Neuron (in vitro differentiated cells): ENCODE measurements around the gene PACS1.

Source experiments
- H2AFZ ChIP-seq: one replicate; pipeline ENCODE4 v1.6.1; 2013; ENCODE audit warnings: low read depth, mild to moderate bottlenecking, inconsistent platforms, low read length, moderate library complexity
- H3K27me3 ChIP-seq: one replicate; pipeline ENCODE4 v1.6.1; 2013; ENCODE audit warnings: low read length; ENCODE audit not compliant: insufficient read depth
- H3K36me3 ChIP-seq: one replicate; pipeline ENCODE4 v1.6.1; 2013; ENCODE audit warnings: low read length; ENCODE audit not compliant: insufficient read depth
- H3K4me1 ChIP-seq: one replicate; pipeline ENCODE4 v1.6.1; 2013; ENCODE audit warnings: low read length; ENCODE audit not compliant: insufficient read depth
- H3K4me3 ChIP-seq: 2 replicates; pipeline ENCODE4 v1.5.1; 2013; ENCODE audit warnings: mild to moderate bottlenecking, low read length, moderate library complexity
- H3K9me3 ChIP-seq: one replicate; pipeline ENCODE4 v1.6.1; 2013; ENCODE audit warnings: low read length

Gene PACS1

GRCh38 chr11:66133216-66133775 lies 63.2 kb downstream of the PACS1 start:
- peaks cover 5% of the 10 kb centered on the region for H3K4me1 ChIP-seq
- no peak overlapping the region for H3K4me3 ChIP-seq
- no peaks in the 10 kb centered on the region for H3K27me3 ChIP-seq
- no peaks in the 10 kb centered on the region for H3K36me3 ChIP-seq
- no peaks in the 10 kb centered on the region for H3K9me3 ChIP-seq
- no peak overlapping the region for H2AFZ ChIP-seq

- Histone ChIP-seq H2AFZ (no peak overlapping the region), H3K4me3 (no peak overlapping the region), H3K9me3 (no peaks in the 10 kb centered on the region), H3K36me3 (no peaks in the 10 kb centered on the region), H3K4me1 (no peaks in the 10 kb centered on the region), H3K27me3 (no peaks in the 10 kb centered on the region)
These were observed 66.7 kb downstream of the PACS1 start for GRCh38 chr11:66136752-66137123.

DNA sequence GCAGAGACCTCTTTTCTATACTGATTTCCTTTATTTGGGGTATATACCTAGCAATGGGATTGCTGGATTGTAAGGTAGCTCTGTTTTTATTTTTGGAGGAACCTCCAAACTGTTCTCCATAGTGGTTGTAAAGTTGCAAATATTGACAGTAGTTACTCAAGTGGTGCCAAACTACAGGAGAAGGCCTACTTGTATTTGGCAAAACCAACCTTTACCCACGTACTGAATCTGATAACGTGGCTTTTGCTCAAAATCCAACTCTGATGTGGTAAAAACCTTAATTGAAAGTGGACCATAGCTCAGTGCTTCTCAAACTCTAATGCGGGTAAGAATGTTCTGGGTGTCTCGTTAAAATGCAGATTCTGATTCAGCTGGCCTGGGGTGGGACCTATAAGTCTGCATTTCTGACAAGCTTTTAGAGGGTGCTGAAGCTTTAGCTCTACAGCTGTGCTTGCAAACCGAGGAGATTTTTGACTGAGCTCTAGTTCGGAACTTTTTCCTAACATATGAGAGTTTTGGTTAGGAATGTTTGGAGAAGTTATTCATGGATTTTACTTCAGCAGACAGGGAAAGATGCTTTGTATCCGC lies 69.8 kb downstream of the PACS1 start:
- Histone ChIP-seq H3K27me3 (no peaks in the 10 kb centered on the region), H3K4me1 (no peaks in the 10 kb centered on the region), H3K9me3 (no peaks in the 10 kb centered on the region), H2AFZ (no peak overlapping the region), H3K36me3 (no peaks in the 10 kb centered on the region), H3K4me3 (no peak overlapping the region)

DNA sequence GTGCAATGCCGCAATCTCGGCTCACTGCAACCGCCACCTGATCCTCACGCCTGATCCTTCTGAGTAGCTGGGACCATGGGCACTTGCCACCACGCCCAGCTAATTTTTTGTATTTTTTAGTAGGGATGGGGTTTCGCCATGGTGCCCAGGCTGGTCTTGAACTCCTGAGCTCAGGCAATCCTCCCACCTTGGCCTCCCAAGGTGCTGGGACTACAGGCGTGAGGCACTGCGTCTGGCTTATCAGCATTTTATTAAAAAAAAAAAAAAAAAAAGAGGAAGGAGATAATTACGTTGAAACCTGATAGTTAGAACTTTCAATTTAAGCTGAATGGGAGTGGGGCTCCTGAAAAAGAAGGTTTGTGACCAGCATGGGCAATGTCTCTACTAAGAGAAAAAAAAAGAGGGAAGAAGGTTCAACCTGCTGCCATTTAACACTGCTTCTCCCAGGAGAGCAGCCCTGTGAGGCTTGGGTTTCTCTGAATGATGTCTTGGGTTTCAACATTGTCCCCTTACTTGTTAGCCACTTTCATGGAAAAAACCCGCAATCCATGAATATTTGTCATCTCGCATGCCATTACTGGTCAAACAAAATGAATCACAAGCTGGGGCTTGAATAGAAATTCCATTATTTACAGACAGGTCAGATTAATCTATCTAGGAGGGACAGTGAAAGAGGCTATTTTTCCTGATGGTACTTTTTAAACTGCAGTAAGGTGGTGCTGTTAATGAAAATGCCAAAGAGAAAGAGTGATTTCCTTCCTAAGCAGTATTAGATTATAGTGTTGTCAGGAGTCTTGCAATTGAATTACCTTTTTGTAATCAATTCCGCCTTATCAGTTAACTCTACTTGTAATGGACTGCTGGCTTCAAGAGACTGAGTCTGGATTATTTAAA lies 72.5 kb downstream of the PACS1 start:
- Histone ChIP-seq H3K27me3 (no peaks in the 10 kb centered on the region), H3K4me3 (no peak overlapping the region), H2AFZ (no peak overlapping the region), H3K4me1 (no peaks in the 10 kb centered on the region), H3K9me3 (peaks cover 3% of the 10 kb centered on the region), H3K36me3 (no peaks in the 10 kb centered on the region)

GRCh38 chr11:66143264-66143566 lies 73.1 kb downstream of the PACS1 start:
- H3K36me3 ChIP-seq: no peaks in the 10 kb centered on the region
- H2AFZ ChIP-seq: no peak overlapping the region
- peaks cover 3% of the 10 kb centered on the region for H3K9me3 ChIP-seq
- H3K4me1 ChIP-seq: no peaks in the 10 kb centered on the region
- H3K27me3 ChIP-seq: no peaks in the 10 kb centered on the region
- H3K4me3 ChIP-seq: no peak overlapping the region

- H3K4me1 ChIP-seq: no peaks in the 10 kb centered on the region
- H3K36me3 ChIP-seq: no peaks in the 10 kb centered on the region
- H2AFZ ChIP-seq: no peak overlapping the region
- peaks cover 3% of the 10 kb centered on the region for H3K9me3 ChIP-seq
- no peak overlapping the region for H3K4me3 ChIP-seq
- no peaks in the 10 kb centered on the region for H3K27me3 ChIP-seq
These were observed 74.1 kb downstream of the PACS1 start for GRCh38 chr11:66143996-66144678.

- H3K27me3 ChIP-seq: no peaks in the 10 kb centered on the region
- no peaks in the 10 kb centered on the region for H3K36me3 ChIP-seq
- no peak overlapping the region for H3K4me3 ChIP-seq
- no peaks in the 10 kb centered on the region for H3K4me1 ChIP-seq
- H3K9me3 ChIP-seq: peaks cover 3% of the 10 kb centered on the region
- H2AFZ ChIP-seq: no peak overlapping the region
These were observed 76.0 kb downstream of the PACS1 start for GRCh38 chr11:66146074-66146473.

DNA sequence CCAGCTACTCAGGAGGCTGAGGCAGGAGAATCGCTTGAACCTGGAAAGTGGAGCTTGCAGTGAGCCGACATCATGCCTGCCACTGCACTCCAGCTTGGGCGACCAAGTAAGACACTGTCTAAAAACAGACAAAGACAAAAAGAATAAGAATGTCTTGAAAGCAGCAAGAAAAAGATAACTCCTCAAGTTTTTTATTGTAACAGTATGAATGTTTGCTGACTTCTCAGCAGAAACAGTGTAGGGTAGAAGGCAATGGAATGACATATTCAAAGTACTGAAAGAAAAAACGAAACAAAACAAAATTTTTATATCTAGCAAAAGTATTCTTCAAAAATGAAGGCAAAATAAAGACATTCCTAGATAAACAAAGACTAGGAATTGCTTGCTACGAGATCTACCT lies 76.9 kb downstream of the PACS1 start:
- Histone ChIP-seq H3K27me3 (no peaks in the 10 kb centered on the region), H2AFZ (no peak overlapping the region), H3K9me3 (peaks cover 3% of the 10 kb centered on the region), H3K4me1 (no peaks in the 10 kb centered on the region), H3K36me3 (no peaks in the 10 kb centered on the region), H3K4me3 (no peak overlapping the region)

- H3K4me1 ChIP-seq: no peaks in the 10 kb centered on the region
- no peak overlapping the region for H3K4me3 ChIP-seq
- H3K9me3 ChIP-seq: peaks cover 6% of the 10 kb centered on the region
- no peak overlapping the region for H2AFZ ChIP-seq
- no peaks in the 10 kb centered on the region for H3K36me3 ChIP-seq
- no peaks in the 10 kb centered on the region for H3K27me3 ChIP-seq
These were observed 80.1 kb downstream of the PACS1 start for GRCh38 chr11:66150140-66150539.

DNA sequence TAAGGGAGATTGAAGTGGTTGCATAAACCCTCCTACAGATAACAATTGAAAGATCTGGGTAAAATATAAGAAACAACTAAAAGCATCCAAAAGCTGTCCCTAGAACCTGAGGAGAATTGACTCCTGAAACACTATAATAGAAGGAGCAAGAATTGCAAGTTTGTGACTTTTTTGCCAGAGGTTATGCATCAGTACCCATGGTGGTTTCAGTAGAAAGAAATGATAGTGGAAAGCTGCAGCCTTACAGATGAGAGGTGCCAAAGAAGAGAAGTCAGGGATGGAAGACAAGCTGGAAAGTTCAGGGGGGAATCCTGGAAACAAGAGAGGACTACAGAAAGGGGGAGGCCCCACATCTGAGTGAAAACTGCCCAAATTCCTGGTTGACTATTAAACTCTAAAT lies 80.7 kb downstream of the PACS1 start:
- Histone ChIP-seq H3K9me3 (peaks cover 6% of the 10 kb centered on the region), H3K27me3 (no peaks in the 10 kb centered on the region), H3K4me1 (no peaks in the 10 kb centered on the region)

DNA sequence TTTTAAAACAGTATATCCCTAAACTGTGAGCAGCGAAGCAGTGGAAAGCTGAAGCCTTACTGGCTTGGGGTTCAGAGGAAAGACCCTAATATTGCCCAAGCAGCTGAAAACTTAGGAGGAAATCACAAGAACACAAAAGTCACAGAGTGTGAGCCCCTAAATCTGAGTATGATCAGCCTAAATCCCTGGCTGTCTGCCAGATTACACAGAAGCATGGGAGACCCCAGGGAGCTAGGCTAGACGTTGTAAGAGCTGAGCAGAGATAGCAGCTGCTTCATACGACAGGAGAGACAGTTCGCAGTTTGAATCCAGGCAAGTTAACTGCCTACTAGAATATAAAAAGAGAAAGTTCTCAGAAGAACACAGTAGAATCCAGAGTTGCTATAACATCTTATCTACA lies 81.2 kb downstream of the PACS1 start:
- peaks cover 6% of the 10 kb centered on the region for H3K9me3 ChIP-seq
- no peak overlapping the region for H2AFZ ChIP-seq
- H3K27me3 ChIP-seq: no peaks in the 10 kb centered on the region
- no peaks in the 10 kb centered on the region for H3K36me3 ChIP-seq
- H3K4me1 ChIP-seq: no peaks in the 10 kb centered on the region
- no peak overlapping the region for H3K4me3 ChIP-seq

More for the DNA sequence above, 80.7 kb downstream of the PACS1 start:
- no peaks in the 10 kb centered on the region for H3K36me3 ChIP-seq
- H3K4me3 ChIP-seq: no peak overlapping the region
- no peak overlapping the region for H2AFZ ChIP-seq

DNA sequence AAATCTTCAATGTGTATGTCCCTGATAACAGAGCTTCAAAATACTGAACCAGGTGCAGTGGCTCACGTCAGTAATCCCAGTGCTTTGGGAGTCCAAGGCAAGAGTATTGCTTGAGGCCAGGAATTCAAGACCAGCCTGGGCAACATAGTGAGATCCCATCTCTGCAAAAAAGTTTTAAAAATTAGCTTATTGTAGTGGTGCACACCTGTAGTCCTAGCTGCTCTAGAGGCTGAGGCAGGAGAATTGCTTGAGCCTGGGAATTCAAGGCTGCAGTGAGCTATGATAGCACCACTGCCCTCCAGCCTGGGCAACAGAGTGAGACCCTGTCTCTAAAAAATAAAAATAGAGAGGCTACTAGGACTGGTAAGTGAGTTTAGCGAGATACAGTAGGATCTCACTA lies 84.0 kb downstream of the PACS1 start:
- Histone ChIP-seq H3K36me3 (no peaks in the 10 kb centered on the region), H3K4me3 (no peak overlapping the region), H2AFZ (no peak overlapping the region), H3K27me3 (no peaks in the 10 kb centered on the region), H3K4me1 (no peaks in the 10 kb centered on the region), H3K9me3 (peaks cover 3% of the 10 kb centered on the region)

GRCh38 chr11:66155387-66156073 lies 85.5 kb downstream of the PACS1 start:
- Histone ChIP-seq H3K9me3 (peaks cover 3% of the 10 kb centered on the region), H3K27me3 (no peaks in the 10 kb centered on the region), H3K4me1 (no peaks in the 10 kb centered on the region), H3K36me3 (no peaks in the 10 kb centered on the region), H2AFZ (no peak overlapping the region), H3K4me3 (no peak overlapping the region)
